ENCODE data around the gene OR4Q3.
"Not testable (repeated sequence)": the region's sequence is repeated elsewhere in the genome, so short reads cannot be mapped to it uniquely, and the experiment has no call there.

The OR4Q3 gene
- 0 reads per million in 4 experiments for total RNA-seq

DNA sequence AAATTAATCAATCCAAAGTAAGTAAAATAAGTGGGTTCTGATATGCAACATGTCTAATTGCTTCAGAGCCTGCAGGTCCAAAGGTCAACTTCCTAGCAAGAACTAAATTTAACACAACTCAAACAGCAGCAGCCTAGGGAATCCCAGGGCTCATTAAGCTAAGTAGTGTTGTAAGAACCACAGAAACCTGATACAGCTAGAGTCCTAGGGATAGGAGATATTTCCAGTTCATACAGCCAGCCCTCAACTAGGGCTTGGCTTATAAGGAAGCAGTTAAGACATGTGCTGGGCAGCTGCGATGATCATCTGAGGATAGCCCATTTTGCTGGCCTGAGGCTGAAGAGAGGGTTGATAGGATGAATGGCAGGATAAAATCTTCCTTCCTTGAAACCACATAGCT, at the start of gene OR4Q3:
Gene OR4Q3, plus strand, starts transcription at position 316 of the 400 bp plus-strand sequence.
- DNase-seq: no peak

DNA sequence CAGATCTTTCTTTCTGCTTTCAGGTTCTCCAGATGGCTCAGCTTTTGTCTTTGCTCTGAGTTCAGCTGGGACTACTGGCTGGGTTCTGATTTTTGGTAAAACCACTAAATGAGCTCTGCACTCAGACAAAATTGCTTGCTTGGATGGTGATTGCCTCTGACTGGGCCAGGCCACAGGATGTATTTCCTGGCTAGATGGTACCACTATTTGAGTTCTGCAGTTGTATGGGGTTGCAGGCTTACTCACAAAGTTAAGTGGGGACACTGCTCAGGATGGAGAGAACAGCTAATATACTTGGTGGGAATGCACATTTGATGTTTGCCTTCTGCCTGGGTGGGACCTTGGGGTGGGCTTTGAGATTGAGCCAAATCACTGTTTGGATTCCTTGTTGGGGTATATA, 14.0 kb upstream of the OR4Q3 start:
- DNase-seq: no peak

DNA sequence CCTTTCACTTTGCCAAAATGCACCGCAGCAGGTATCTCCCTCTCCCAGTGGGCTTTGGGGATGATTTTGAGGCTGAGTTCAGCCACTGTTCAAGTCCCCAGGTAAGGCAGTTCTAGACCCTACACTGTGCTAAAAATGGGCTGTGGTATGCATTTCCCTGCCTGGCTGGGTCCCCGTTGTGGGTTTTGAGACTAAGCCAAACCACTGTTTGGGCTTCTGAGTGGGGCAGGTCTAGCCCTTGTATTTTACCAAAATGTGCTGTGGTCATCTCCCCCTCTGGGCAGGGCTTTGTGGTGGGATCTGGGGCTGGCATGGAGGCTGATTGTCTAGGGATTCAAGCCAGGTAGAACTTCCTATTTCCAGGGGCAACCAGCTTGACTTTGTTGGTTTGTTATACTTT, 13.6 kb upstream of the OR4Q3 start:
- no peak for DNase-seq

DNA sequence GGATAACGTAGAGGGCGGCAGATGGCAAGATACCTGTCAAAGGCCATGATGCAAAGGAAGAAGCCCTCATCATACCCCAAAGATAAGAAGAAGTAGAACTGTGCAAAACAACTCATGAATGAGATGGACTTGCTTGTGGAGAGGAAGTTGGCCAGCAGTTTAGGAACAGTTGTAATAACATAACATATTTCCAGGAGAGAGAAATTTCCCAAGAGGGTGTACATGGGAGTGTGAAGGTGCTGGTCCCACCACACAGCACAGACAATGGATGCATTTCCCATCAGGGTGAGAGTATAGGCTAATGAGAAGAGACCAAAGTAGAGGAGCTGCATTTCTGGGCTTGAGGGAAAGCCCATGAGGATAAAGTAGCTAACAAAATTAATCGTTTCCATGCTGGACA, 9.5 kb upstream of the OR4Q3 start:
- not testable (repeated sequence) for DNase-seq

DNA sequence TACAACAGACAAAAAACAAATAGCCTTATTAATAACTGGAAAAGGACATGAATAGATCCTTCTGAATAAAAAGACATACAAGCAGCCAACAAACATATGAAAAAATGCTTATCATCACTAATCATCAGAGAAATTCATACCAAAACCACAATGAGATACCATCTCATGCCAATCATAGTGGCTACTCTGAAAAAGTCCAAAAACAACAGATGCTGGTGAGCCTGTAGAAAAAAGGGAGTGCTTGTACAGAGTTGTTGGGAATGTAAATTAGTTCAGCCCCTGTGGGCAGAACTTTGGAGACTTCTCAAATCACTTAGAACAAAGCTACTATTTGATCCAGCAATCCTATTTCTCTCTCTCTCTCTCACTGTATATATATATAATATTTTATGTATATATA, 8.9 kb downstream of the OR4Q3 start:
- DNase-seq: not testable (repeated sequence)

DNA sequence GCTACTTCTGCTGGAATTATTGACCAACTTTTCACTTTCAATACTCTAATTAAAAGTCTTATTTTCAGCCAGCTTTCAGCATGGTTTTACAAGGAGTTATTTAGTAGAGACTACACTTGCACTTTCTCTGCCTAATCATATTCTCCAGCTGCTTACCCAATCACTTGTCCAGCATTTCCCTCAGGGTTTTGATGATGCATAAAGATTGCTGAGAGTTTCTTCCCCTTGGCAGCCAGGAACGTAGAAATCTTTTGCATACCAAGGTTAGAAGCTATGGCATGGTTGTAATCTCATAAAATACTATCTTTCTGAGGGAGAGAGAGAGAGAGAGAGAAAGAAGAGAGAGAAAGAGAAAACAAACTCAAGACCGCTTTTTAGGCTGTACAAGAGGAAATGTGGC, 10.8 kb downstream of the OR4Q3 start:
- DNase-seq: no peak

DNA sequence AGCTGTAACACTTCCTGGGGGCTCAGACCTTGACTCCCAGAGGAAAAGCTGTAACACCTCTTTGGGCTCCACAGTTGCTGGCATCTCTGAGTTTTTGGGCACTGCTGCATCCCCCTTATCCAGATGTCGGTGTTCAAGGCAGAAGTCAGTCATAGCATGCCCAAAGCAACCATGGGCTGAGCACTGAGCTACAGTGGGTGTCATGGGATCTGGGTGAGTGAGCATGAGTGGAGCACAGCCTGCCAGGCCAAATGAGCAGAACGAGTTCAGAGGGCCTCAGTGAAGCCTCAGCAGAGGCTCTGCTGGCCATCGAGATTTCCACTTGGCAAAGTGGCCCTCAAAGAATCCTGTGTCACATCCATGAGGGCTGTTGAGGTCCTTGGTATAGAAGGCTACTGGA, 28.1 kb downstream of the OR4Q3 start:
- DNase-seq: not testable (repeated sequence)

DNA sequence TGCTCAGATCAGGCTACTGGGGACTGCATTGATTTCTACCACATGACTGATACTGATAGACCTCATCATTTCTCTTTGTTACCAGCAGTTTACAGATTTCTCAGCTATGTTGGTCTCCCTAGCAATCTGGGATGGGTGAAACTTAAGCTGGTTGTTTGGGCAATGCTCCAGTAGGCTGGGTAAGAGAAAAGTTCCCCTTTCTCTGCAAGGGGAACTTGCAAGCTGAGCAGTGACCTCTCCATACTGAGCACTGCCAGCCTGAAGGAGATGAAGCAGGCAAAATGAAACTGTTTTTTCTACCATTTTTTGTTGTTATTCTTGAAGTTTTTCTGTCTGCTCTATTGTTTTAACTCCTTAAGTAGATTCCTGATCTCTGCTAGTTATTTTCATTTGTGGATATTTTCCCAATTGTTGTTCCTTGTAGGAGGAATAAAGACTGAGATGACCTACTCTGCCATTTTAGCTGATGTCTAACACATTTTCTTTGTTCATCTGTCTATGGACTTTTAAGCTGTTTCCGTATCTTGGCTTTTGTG, 28.6 kb downstream of the OR4Q3 start:
- no peak for DNase-seq

DNA sequence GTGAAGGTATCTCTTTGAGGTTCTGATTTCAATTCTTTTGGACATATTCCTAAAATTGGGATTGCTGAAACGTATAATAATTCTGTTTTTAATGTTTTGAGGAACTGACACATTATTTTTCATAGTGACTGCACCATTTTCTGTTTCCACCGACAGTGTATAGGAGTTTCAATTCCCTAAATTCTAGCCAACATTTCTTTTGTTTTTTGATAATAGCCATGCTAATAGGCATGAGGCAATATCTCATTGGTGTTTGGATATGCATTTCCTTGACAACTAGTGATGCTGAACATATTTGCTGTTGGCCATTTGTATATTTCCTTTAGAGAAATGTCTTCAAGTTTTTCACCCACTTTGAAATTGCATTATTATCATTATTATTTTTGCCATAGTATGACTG, 29.1 kb downstream of the OR4Q3 start:
- not testable (repeated sequence) for DNase-seq

DNA sequence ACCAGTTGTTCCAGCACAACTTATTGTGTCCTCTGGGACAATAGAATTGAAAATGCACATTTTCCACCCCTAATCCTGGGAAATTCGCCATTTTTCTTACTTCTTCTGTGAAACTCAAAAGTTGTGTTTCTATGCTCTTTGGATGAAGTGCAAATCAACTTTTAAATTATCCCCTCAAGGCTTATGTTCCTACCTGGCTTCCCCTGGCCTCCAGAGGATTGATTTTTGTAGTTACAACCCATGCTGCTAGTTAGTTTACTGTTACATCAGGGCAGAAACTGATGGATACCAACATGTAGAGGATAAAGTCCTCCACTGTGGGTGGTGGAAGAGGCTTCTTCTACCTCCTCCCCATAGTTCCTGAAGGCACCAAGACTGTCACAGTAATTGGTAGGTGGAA, 29.8 kb downstream of the OR4Q3 start, which contains the start of gene OR4M1:
Gene OR4M1, plus strand, starts transcription at position 301 of the 400 bp plus-strand sequence. CDS start 6,819 bp downstream, outside the sequence.
- DNase-seq: not testable (repeated sequence)

DNA sequence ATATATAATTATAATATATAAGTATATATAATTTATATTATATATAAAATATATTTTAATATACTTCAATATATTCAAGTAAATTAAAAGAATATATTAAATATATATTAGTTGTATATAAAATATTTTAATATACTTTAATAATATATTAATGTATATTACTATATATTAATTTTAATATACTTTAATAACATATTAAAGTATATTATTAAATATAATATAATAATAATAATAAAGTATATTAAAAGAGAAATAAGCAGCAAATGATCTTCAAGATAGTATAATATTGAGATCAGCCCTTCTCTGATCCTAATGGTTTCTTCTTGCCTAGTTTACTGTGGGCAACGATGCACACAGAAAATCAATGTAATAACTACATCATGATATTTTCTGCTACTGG, 32.2 kb downstream of the OR4Q3 start:
- no peak for DNase-seq

DNA sequence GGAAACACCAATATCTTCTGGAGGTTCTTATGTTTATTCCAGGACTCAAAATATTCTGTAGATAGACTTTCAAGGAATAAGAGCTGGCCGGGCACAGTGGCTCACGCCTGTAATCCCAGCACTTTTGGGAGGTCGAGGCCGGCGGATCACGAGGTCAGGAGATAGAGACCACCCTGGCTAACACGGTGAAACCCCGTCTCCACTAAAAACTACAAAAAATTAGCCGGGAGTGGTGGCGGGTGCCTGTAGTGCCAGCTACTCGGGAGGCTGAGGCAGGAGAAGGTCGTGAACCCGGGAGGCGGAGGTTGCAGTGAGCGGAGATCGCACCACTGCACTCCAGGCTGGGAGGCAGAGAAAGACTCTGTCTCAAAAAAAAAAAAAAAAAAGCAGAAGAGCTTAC, 42.5 kb downstream of the OR4Q3 start:
- DNase-seq: not testable (repeated sequence)

DNA sequence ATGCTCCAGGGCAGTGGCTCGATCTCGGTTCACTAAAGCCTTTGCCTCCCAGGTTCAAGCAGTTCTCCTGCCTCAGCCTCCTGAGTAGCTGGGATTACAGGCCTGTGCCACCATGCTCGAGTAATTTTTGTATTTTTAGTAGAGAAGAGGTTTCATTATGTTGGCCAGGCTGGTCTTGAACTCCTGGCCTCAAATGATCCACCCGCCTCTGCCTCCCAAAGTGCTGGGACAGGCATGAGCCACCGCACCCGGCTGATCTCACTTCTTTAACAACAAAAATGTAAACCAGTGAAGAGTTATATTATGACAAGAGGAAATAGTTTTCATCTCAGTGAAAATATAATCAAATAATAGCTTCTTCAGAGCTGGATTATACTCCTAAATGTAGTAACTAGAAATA, 43.9 kb downstream of the OR4Q3 start:
- DNase-seq: not testable (repeated sequence)

DNA sequence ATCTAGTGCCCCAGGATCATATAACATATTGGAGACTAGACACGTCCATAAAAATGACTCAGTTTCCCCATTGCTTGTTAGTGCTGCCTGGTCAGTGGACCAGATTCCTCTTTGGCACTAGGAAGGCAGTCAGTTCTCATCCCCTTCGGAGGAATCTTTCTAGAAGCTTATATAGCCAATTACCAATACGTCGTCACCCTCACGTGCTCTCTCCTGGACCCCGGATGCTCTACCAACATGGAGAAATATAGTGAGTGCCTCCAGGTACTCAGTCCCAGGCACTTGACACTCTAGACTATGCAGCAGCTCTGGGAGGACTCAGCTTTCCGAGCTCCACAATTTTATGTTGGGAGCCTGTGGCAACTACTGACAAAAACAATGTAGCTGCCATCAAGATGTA, 44.8 kb downstream of the OR4Q3 start:
- DNase-seq: not testable (repeated sequence)

DNA sequence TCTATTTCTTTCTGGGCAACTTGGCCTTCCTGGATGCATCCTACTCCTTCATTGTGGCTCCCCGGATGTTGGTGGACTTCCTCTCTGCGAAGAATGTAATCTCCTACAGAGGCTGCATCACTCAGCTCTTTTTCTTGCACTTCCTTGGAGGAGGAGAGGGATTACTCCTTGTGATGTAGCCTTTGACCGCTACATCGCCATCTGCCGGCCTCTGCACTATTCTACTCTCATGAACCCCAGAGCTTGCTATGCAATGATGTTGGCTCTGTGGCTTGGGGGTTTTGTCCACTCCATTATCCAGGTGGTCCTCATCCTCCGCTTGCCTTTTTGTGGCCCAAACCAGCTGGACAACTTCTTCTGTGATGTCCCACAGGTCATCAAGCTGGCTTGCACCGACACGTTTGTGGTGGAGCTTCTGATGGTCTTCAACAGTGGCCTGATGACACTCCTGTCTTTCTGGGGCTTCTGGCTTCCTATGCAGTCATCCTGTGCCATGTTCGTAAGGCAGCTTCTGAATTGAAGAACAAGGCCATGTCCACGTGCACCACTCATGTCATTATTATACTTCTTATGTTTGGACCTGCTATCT, 53.2 kb downstream of the OR4Q3 start:
- DNase-seq: not testable (repeated sequence)
